NOMO-1 (cell line): Measurements from ENCODE around the gene FGF1.

ENCODE experiments used
- DNase-seq, 2 experiments: peaks; one replicate each; lab custom pipeline; 2025; ENCODE audit not compliant: unreplicated experiment in 2 of 2; lab: John Stamatoyannopoulos, UW

The FGF1 gene

GRCh38 chr5:142617416-142618129, 68.3 kb downstream of the FGF1 start:
- DNase-seq, result no peak

- no peak for DNase-seq
These were observed 69.9 kb downstream of the FGF1 start for GRCh38 chr5:142615948-142616347.

- no peak for DNase-seq
These were observed 71.8 kb downstream of the FGF1 start for GRCh38 chr5:142614054-142614453.

GRCh38 chr5:142613271-142613671, 72.6 kb downstream of the FGF1 start:
- DNase-seq, result no peak

DNA sequence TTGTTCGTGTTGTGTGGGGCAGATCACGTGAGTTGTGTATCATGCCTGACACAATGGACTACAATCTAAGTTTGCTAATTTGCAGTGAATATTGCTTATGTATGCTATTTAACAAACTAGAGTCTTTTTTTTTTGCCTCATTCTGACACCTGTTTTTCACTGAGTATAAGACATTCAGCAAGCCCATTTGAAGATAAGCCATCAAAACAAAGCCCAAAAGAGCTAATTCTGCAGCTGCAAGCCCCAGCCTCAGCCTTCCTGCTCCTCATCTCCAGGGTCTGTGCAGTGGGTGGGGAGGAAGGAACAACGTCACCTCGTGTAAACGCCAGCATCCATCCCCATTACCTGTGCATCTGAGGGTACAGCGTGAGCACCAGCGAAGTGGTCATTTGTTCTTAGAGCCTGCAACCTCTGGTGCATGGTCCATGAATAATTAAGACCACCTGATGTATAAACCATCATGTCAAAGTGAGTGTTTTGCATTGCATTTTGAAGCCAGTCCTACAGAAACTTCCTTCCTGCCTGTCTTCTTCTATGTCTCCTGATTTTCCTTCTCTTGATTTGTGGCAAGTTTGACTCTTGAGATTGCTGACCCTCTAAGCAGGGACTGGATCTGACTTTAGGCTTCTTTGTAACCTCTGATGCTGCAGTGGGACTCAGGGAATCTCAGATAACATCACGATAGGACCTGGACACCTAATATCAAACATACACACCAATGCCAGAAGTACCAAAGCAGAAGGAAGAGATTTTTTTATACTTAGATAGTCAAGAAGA, 73.2 kb downstream of the FGF1 start:
- no peak for DNase-seq

GRCh38 chr5:142611154-142611553, 74.7 kb downstream of the FGF1 start:
- DNase-seq, result peak in 1 of 2 experiments; percentile 29

DNA sequence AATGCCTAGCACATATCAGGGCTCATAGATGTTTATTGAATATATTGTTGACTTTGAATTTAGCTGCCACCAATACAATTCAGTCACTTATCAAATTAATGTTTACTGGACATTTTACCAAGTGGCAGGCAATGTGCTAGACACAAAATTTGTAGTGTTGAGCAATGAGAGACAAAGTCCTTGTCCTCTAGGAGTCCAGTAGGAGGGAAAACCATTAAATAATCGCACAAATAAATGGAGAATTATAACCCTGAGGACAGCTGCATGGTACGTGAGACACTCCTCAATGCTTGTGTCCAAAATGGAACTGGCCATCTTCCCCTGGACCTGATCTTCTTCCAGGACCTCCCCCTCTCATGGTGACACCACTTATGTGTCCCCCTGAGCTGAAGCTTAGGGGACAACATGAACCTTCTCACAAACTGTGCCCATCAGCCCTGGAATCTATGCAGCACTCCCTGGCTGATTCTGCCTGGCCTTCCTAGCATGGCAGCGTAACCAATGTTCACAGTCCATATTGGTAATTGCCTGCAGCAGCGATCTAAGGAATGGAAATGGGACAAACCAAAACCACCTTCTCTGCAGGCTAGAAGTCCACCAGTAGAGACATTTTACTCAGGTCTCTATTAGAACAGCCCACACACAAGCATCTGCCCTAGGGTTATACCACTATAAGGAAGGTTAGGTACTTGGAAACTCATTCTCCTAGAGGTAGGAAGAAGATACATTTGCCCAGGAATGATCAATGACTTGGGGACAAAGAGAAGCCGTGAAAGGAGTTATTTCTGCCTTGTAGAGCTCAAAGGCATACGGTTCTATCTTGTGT, 75.5 kb downstream of the FGF1 start:
- DNase-seq, result no peak

DNA sequence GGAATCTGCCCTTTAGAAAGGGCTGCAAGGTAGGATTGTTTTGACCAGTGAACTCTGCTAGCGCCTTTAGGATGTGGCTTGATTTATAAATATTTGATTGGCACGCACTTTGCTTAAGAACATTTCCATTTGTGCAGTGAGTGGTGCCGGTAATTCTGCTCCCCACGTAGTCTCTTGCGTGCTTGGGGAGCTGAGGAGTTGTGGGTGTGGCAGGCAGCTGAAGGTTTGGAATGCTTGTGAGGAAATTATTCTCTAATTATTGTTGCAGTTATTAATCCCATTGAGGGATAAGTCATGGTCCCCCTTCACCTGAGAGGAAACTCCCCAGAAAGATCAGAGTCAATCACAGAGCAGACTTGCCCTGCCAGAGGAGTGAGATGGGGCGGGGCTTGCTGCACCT, 76.7 kb downstream of the FGF1 start:
- DNase-seq, result no peak

DNA sequence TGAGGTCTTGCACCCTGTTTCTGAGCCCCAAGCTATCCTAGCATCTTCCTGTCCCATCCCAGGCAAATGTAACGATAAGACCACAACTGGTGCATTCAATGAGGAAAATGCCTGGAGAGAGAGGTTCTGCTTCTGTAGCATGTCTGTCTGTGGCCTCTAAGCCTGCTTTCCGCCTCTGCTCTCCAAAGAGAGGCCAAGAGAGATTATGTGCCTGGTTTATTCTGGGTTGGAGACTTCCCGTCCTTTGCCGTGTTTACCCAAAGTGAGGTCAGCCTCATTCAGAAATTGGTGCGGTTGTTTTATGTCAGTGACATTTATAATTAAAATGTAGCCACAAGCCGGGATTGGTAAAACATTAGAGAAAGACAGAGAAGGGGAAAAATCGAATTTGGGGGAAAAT, 77.8 kb downstream of the FGF1 start:
- DNase-seq, result no peak

DNA sequence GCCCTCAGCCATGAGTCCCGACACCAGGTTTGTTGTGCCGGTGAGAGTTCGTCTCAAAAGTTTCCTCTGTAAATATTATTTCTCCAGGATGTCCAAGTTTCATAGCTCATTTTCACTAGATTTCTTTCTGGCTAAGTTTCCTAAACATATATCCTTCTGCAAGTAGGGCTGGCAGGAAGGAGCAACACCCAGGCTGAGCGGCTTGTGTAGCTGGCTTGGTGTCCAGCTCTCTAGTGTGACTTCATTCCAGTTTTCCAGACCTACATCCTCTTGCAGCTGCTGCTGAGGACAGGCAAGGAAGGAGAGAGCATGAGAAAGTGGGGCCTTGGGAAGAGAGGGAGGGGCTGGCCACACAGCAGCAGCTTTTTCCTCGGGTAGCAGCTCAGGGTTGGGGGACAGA, 80.3 kb downstream of the FGF1 start:
- DNase-seq, result no peak

- no peak for DNase-seq
These were observed 83.1 kb downstream of the FGF1 start for GRCh38 chr5:142602720-142603245.

- no peak for DNase-seq
These were observed 84.5 kb downstream of the FGF1 start for GRCh38 chr5:142601432-142601831.

DNA sequence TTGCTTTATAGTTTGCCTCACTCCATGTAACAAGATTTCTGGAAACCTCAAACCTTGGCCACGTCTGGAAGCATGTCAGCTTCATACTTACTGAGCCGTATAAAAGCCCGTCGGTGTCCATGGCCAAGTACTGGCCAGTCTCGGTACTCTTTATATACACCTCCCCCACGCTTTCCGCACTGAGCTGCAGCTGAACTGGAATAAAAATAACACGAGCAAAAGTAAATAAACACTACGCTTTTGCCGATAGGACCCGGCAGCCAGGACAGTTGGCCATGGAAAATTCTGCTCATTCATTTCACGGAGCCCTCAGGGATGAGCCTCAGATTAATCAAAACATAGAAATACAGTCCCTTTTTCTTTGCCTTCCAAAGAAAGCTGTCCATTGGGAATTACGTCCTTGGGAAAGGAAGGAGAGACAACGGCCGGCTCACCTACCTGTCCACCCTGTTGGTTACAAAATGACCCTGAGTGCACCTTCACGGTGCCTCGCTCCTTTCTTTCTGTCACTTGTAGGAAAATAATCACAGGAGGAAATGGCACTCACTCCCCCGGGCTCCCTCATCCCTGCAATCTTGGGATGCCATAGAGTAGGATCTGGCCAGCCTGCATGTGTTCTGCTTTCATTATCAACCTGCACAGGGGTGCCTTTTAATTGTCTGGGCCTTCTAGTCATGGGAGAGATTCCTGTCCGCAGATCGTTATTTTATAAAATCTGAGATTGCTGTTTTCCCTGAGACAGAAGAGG, 85.1 kb downstream of the FGF1 start:
- no peak for DNase-seq

DNA sequence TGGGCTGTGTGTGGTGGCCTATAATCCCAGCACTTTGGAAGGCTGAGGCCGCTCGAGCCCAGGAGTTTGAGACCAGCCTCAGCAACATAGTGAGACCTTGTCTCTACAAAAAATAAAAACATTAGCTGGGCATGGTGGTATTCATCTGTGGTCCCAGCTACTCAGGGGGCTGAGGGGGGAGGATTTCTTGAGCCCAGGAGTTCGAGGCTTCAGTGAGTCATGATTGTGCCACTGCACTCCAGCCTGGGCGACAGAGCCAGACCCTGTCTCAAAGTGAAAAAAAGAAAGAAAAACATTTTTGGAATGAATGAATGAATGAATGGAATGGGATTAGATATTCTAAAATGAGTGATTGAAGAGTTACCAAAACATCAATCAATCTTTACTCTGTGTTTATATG, 85.8 kb downstream of the FGF1 start:
- no peak for DNase-seq

GRCh38 chr5:142598338-142598700, 87.6 kb downstream of the FGF1 start:
- no peak for DNase-seq

GRCh38 chr5:142597546-142598337, 88.1 kb downstream of the FGF1 start:
- peak in 1 of 2 experiments; percentile 38 for DNase-seq

- DNase-seq, result peak in 1 of 2 experiments; percentile 50
These were observed 88.9 kb downstream of the FGF1 start for GRCh38 chr5:142597025-142597424.

- DNase-seq, result no peak
These were observed 93.5 kb downstream of the FGF1 start for GRCh38 chr5:142592365-142592764.

DNA sequence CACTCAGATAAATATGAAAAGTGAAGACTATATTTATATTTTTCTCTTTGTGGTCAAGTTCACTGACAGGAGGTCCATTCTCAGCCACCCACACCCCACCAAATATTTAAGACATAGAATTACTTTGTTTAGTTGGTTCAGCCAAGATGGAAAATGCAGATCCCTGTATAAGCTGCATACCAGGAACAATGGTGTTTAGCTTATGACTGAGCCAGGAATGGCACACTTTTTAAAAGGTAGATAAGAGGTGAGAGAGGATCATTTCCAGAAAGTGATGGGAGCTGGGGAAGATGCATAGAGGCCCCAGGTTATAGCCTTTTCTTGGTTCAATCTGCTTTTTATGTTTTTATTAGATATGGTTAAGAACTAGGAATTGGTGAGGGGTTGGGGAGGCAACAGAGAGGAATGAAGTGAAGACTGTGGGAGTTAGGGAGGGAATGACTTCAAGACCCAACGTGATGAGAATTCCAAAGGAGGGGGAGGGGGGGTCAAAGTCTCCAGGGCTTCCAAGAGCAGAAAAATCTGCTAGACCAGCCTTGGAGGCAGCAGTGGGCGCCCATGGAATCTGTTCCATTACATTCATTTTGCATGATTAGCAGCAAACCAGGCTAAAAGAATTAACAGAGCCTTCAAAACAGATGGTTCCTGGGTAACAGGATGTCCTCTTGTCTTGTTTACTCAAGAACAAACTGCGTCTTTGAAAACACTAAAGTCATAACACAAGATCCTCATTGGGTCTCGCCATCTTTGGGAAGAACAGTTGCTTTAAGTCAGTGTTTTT, 95.2 kb downstream of the FGF1 start:
- DNase-seq, result no peak
